Tibial nerve (tissue), 4 donors: ENCODE measurements around the gene BCAS2. TPM values are rescaled to one million over a fixed set of nuclear protein-coding genes. Genes with fewer than 3 reads are reported as not detected.

Experiments used
- DNase-seq, 2 donors: peaks; one replicate each; pipeline ENCODE4 v3.0.0-alpha.2; 2019; ENCODE audit warnings: low spot score in 2 of 2
- H3K27ac ChIP-seq, 4 donors: fragments of 200-600 bp; sonication (generic) in 3 of 4; one replicate each; pipeline ENCODE4 v1.5.1; 2017 to 2019; ENCODE audit warnings: mild to moderate bottlenecking in 1 of 4
- H3K27me3 ChIP-seq, 2 donors: fragments of 200-600 bp; sonication (generic) in 1 of 2; one replicate each; pipeline versions ENCODE4 v1.5.1 to v1.6.0; 2017 to 2019
- H3K36me3 ChIP-seq, 3 donors: fragments of 200-600 bp; sonication (generic); one replicate each; pipeline ENCODE4 v1.5.1; 2018 to 2019
- H3K4me1 ChIP-seq, 4 donors: fragments of 200-600 bp; sonication (generic) in 3 of 4; one replicate each; pipeline ENCODE4 v1.5.1; 2017 to 2019
- H3K4me3 ChIP-seq, 4 donors: fragments of 200-600 bp; sonication (generic) in 3 of 4; one replicate each; pipeline ENCODE4 v1.5.1; 2017 to 2019; ENCODE audit warnings: mild to moderate bottlenecking in 1 of 4, moderate library complexity in 1 of 4
- H3K9me3 ChIP-seq, 4 donors: fragments of 200-600 bp; sonication (generic) in 3 of 4; one replicate each; pipeline ENCODE4 v1.5.1; 2017 to 2019
- EP300 ChIP-seq, 2 donors: sonication (generic); formaldehyde crosslinking; IDR thresholded peaks; one replicate each; pipeline ENCODE4 v1.6.1; 2017; ENCODE audit warnings: antibody characterized with exemption in 2 of 2, mild to moderate bottlenecking in 1 of 2
- POLR2A ChIP-seq, 2 donors: fragments of 450-650 bp; IDR thresholded peaks; one replicate each; pipeline ENCODE4 v1.6.1; 2017; ENCODE audit warnings: antibody characterized with exemption in 2 of 2, mild to moderate bottlenecking in 2 of 2, moderate library complexity in 2 of 2
- WGBS, 2 donors: methylation state at CpG; one replicate each; pipeline ENCODE4 v1.1.5; 2018; 5-methylcytosine and 5-hydroxymethylcytosine counted together
- total RNA-seq, 4 donors: library from RNA; depleted of rRNA; stranded (reverse); fragments of >200 nt; gene quantifications; one replicate each; pipeline ENCODE4 v1.1.0, GENCODE V29; 2016
- TF ChIP-seq, protein P1 (sequence below), 5 experiments: fragments of 200-600 bp in 3 of 5; fragments of 450-650 bp in 2 of 5; sonication (generic) in 3 of 5; IDR thresholded peaks; one replicate each; pipeline ENCODE4 v1.5.1; 2016 to 2019; ENCODE audit warnings: antibody characterized with exemption in 5 of 5, mild to moderate bottlenecking in 3 of 5, moderate library complexity in 2 of 5

Gene BCAS2
- total RNA-seq, 4 donors from 2014 or later: 25.8 to 35.4 (median 28.4) TPM

DNA sequence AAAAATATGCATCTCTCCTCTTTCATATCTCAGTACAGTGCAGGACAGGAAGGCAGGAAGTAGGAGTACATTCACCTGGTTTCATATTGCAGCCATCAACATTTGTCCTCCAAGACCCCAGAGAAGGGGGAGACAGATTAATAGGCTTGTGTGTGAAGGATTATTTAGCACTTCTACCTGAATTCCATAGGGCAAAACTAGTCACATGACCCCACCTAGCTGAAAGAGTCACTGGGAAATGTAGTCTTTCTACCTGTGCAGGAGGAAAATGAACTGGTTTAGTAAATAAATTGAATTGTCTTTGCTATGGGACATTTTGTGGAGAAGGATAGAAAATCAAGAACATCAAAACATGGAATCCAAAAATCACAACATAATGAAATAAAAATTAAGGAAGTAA lies 56.5 kb downstream of the BCAS2 start:
- Histone ChIP-seq H3K4me3 (no peak overlapping the region), H3K27me3 (no peaks in the 10 kb centered on the region), H3K4me1 (no peaks in the 10 kb centered on the region), H3K36me3 (no peaks in the 10 kb centered on the region), H3K9me3 (no peaks in the 10 kb centered on the region), H3K27ac (no peak overlapping the region)
- DNase-seq: no peak
- TF ChIP-seq EP300 (IDR thresholded peaks at IDR 0.05) (no peak), POLR2A (IDR thresholded peaks at IDR 0.05) (no peak)

DNA sequence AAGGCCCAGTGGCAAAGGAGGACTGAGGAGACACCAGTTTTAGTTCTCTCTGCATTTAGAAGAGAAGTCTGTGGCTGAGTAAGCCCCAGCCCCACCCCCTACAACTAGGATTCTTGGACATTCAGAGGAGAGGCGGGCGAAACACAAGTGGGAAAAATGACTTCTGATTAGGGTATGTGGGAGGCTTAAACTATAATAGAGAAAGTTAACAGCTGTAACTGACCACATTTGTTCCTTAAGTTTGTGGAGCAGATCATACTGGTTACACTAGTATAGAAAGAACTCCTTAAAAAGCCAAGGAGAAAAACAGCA lies 59.2 kb downstream of the BCAS2 start:
- DNase-seq: no peak
- no peak overlapping the region for H3K27ac ChIP-seq
- WGBS, 2 donors: 35 to 38% methylated on average over 2 of the region's 2 CpGs
- no peaks in the 10 kb centered on the region for H3K4me1 ChIP-seq
- TF ChIP-seq, protein P1, sequence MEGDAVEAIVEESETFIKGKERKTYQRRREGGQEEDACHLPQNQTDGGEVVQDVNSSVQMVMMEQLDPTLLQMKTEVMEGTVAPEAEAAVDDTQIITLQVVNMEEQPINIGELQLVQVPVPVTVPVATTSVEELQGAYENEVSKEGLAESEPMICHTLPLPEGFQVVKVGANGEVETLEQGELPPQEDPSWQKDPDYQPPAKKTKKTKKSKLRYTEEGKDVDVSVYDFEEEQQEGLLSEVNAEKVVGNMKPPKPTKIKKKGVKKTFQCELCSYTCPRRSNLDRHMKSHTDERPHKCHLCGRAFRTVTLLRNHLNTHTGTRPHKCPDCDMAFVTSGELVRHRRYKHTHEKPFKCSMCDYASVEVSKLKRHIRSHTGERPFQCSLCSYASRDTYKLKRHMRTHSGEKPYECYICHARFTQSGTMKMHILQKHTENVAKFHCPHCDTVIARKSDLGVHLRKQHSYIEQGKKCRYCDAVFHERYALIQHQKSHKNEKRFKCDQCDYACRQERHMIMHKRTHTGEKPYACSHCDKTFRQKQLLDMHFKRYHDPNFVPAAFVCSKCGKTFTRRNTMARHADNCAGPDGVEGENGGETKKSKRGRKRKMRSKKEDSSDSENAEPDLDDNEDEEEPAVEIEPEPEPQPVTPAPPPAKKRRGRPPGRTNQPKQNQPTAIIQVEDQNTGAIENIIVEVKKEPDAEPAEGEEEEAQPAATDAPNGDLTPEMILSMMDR (IDR thresholded peaks at IDR 0.05): no peak
- TF ChIP-seq POLR2A (IDR thresholded peaks at IDR 0.05): no peak
- TF ChIP-seq EP300 (IDR thresholded peaks at IDR 0.05): no peak
- H3K36me3 ChIP-seq: no peaks in the 10 kb centered on the region
- H3K9me3 ChIP-seq: no peaks in the 10 kb centered on the region
- no peak overlapping the region for H3K4me3 ChIP-seq
- peaks cover 0 to 2% of the 10 kb centered on the region in 2 donors for H3K27me3 ChIP-seq

DNA sequence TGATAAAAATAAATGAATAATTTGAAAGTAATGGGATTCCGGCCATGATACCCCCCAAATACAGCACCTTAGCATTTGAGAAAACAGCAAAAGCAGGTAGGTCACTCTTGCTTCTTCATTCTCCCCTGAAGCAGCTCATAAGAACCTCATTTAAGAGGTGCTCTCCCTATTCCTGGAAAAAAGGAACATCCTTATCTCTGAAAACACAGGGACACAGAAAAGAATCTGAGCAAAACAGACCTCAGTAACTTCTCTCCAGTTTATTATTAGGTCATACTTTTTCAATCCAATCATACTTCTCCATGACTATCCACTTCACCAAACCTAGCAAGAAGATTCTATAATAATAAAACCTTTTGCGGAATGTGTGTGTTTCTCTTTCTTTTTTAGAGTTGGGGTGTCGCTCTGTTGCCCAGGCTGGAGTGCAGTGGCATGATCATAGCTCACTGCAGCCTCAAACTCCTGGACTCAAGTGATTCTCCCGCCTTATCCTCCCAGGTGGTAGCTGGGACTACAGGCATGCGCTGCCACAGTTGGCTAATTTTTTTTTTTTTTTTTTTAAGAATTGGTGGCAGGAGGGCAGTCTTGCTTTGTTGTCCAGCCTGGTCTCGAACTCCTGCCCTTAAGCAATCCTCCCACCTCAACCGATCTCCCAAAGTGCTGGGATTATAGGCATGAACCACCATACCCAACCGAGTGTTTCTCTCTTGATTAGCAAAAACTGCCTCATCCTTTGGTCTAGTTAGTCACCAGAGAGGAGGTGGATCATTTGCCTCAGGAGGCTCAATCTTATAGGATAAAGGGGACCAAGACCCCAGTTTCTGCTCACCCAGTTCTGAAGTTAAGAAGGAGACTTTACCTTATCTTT lies 59.8 kb downstream of the BCAS2 start:
- Histone ChIP-seq H3K27ac (no peak overlapping the region), H3K4me1 (no peaks in the 10 kb centered on the region), H3K4me3 (no peak overlapping the region), H3K36me3 (no peaks in the 10 kb centered on the region), H3K9me3 (no peaks in the 10 kb centered on the region), H3K27me3 (peaks cover 0 to 2% of the 10 kb centered on the region in 2 donors)
- DNase-seq: no peak
- no peak for TF ChIP-seq POLR2A (IDR thresholded peaks at IDR 0.05)
- TF ChIP-seq EP300 (IDR thresholded peaks at IDR 0.05): no peak
- TF ChIP-seq, protein P1 (IDR thresholded peaks at IDR 0.05): no peak
- 87 to 89% methylated on average over 8 of the region's 8 CpGs for WGBS, 2 donors

Other genes starting within 250 kb of the BCAS2 start
- 10 to 100 TPM; 50.8 to 68.2 (median 53.4) TPM for gene TRIM33, start 70.4 kb downstream of the BCAS2 start, total RNA-seq
- 1 to 10 TPM; 2.4 to 4.5 (median 3.3) TPM for gene DENND2C, start 88.4 kb upstream of the BCAS2 start, total RNA-seq
- gene AMPD1, start 113.9 kb upstream of the BCAS2 start, total RNA-seq: not detected
- 10 to 100 TPM; 16.3 to 22.8 (median 20.1) TPM for gene NRAS, start 135.2 kb upstream of the BCAS2 start, total RNA-seq
- gene CSDE1, start 176.4 kb upstream of the BCAS2 start, total RNA-seq: 1,000 to 10,000 TPM in 1 of 4 donors, 100 to 1,000 TPM in 3; 528 to 1,344 (median 763) TPM
- 10 to 100 TPM; 19.8 to 58.1 (median 44.0) TPM for gene SIKE1, start 199.1 kb upstream of the BCAS2 start, total RNA-seq